Neural progenitor cell (in vitro differentiated cells): ENCODE data around the gene MYORG.

Experiments used
- CTCF ChIP-seq: fragments of 200-600 bp; sonication (generic); IDR thresholded peaks from 2 replicates; pipeline ENCODE4 v1.5.1; 2017; ENCODE audit warnings: antibody characterized with exemption, mild to moderate bottlenecking
- EZH2 ChIP-seq: fragments of 200-600 bp; sonication (generic); IDR thresholded peaks from 2 replicates; pipeline ENCODE4 v1.6.1; 2017; ENCODE audit warnings: antibody characterized with exemption, mild to moderate bottlenecking, moderate library complexity
- EZH2phosphoT487 ChIP-seq: fragments of 200-600 bp; sonication (generic); IDR thresholded peaks from 2 replicates; pipeline ENCODE4 v1.6.1; 2017; ENCODE audit warnings: antibody characterized with exemption

GRCh38 chr9:34386656-34387055, 10.0 kb upstream of the MYORG start:
- TF ChIP-seq CTCF (no peak), EZH2phosphoT487 (no peak), EZH2 (no peak)
